Measurements from ENCODE around the gene NCBP2. TPM values are rescaled to one million over a fixed set of nuclear protein-coding genes. Genes with fewer than 3 reads are reported as not detected.

NCBP2 gene
- total RNA-seq, 1 experiment from 2014 or later, result 120 TPM

GRCh38 chr3:196985954-196986885 lies 43.9 kb upstream of the NCBP2 start:
- H3K4me3 Mint-ChIP-seq, result no peak overlapping the region

More at GRCh38 chr3:196985954-196986885, 43.9 kb upstream of the NCBP2 start:
- Histone ChIP-seq H2BK12ac (ENCODE audit: insufficient read length, low read depth, low read length) (no peak overlapping the region), H3K4me1 (ENCODE audit: insufficient read depth, low read length) (no peaks in the 10 kb centered on the region), H3K79me1 (ENCODE audit: insufficient read depth, low read depth, low read length, poor library complexity, severe bottlenecking) (no peaks in the 10 kb centered on the region), H3K9me3 (ENCODE audit: control insufficient read depth, low read depth, low read length) (no peaks in the 10 kb centered on the region), H3T11ph (ENCODE audit: low read length) (no peak overlapping the region), H3K23me2 (ENCODE audit: insufficient read length, low read depth, low read length, poor library complexity, severe bottlenecking) (no peaks in the 10 kb centered on the region), H3K18ac (ENCODE audit: insufficient read length, low read depth, low read length) (no peak overlapping the region), H2BK15ac (ENCODE audit: low read depth, low read length) (no peak overlapping the region), H3K79me2 (ENCODE audit: insufficient read depth, low read length) (no peaks in the 10 kb centered on the region), H3K4ac (ENCODE audit: low read depth, low read length) (no peak overlapping the region), H2AFZ (ENCODE audit: low read length) (no peak overlapping the region), H3K4me2 (ENCODE audit: insufficient read depth, insufficient read length, low read length) (no peak overlapping the region), H2BK5ac (ENCODE audit: insufficient read length, low read length) (no peak overlapping the region), H3K56ac (ENCODE audit: insufficient read length, low read depth, low read length) (no peak overlapping the region), H4K8ac (replicated peaks; ENCODE audit: insufficient read length, low read depth, low read length) (no peak overlapping the region), H3K27ac (ENCODE audit: insufficient read length, low read depth, low read length) (no peak overlapping the region), H3K23ac (ENCODE audit: insufficient read length, low read depth, low read length) (no peak overlapping the region), H3K27me3 (ENCODE audit: insufficient read depth, low read length) (no peaks in the 10 kb centered on the region), H4K91ac (ENCODE audit: insufficient read length, low read depth, low read length) (no peak overlapping the region), H2BK120ac (ENCODE audit: low read depth, low read length, poor library complexity, severe bottlenecking) (no peak overlapping the region), H2AK5ac (ENCODE audit: insufficient read length, low read length) (no peak overlapping the region), H3K9ac (ENCODE audit: extremely low read depth, insufficient read length, low read length) (no peak overlapping the region), H2BK20ac (ENCODE audit: low read depth, low read length, poor library complexity, severe bottlenecking) (no peak overlapping the region), H4K20me1 (ENCODE audit: control insufficient read depth, insufficient read depth, insufficient read length) (no peaks in the 10 kb centered on the region), H4K5ac (ENCODE audit: insufficient read length, low read depth, low read length) (no peak overlapping the region), H3K14ac (ENCODE audit: insufficient read depth, low read length) (no peak overlapping the region)
- DNase-seq, result no peak
- no peak overlapping the region for H3K27ac Mint-ChIP-seq
- peaks cover 0 to 9% (median 8%) of the 10 kb centered on the region in 3 experiments; a peak in 3 of 7 replicates for H3K36me3 Mint-ChIP-seq (ENCODE audit: insufficient read depth in 1 of 3, low read depth in 3 of 3)
- peaks cover 0 to 3% of the 10 kb centered on the region in 2 experiments; a peak in 1 of 4 replicates for H3K4me1 Mint-ChIP-seq
- TF ChIP-seq, protein P1, sequence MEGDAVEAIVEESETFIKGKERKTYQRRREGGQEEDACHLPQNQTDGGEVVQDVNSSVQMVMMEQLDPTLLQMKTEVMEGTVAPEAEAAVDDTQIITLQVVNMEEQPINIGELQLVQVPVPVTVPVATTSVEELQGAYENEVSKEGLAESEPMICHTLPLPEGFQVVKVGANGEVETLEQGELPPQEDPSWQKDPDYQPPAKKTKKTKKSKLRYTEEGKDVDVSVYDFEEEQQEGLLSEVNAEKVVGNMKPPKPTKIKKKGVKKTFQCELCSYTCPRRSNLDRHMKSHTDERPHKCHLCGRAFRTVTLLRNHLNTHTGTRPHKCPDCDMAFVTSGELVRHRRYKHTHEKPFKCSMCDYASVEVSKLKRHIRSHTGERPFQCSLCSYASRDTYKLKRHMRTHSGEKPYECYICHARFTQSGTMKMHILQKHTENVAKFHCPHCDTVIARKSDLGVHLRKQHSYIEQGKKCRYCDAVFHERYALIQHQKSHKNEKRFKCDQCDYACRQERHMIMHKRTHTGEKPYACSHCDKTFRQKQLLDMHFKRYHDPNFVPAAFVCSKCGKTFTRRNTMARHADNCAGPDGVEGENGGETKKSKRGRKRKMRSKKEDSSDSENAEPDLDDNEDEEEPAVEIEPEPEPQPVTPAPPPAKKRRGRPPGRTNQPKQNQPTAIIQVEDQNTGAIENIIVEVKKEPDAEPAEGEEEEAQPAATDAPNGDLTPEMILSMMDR (conservative IDR thresholded peaks at IDR 0.05), result peak; percentile 48; the same call in 2 of the 3 replicates
- no CpG with 5 or more reads among the region's 9 CpGs for WGBS (ENCODE audit: extremely low coverage, insufficient read length, low lambda C conversion rate)
- peaks cover 2% of the 10 kb centered on the region for H3K27me3 Mint-ChIP-seq (ENCODE audit: low read depth)
- peaks cover 11 to 14% of the 10 kb centered on the region in 2 experiments for H3K9me3 Mint-ChIP-seq
